KOPT-K1 (cell line): Measurements from ENCODE around the gene FGD4.

Experiments
- H3K27ac ChIP-seq: fragments of 200-600 bp; sonication (generic); 2 replicates; pipeline ENCODE4 v1.5.1; 2016; ENCODE audit warnings: antibody characterized with exemption, mild to moderate bottlenecking, low read depth, low read length; ENCODE audit not compliant: poor library complexity, severe bottlenecking
- H3K36me3 ChIP-seq: fragments of 200-600 bp; sonication (generic); 2 replicates; pipeline ENCODE4 v1.5.1; 2017; ENCODE audit warnings: antibody characterized with exemption, mild to moderate bottlenecking, low read length, moderate library complexity; ENCODE audit not compliant: insufficient read depth
- H3K9me3 ChIP-seq: fragments of 200-600 bp; sonication (generic); 2 replicates; pipeline ENCODE4 v1.5.1; 2017; ENCODE audit warnings: antibody characterized with exemption, low read length, mild to moderate bottlenecking; ENCODE audit not compliant: insufficient read depth, poor library complexity, severe bottlenecking

The FGD4 gene

GRCh38 chr12:32483499-32483898 lies 84.1 kb downstream of the FGD4 start:
- Histone ChIP-seq H3K36me3 (no peaks in the 10 kb centered on the region), H3K9me3 (no peaks in the 10 kb centered on the region), H3K27ac (no peak overlapping the region)

DNA sequence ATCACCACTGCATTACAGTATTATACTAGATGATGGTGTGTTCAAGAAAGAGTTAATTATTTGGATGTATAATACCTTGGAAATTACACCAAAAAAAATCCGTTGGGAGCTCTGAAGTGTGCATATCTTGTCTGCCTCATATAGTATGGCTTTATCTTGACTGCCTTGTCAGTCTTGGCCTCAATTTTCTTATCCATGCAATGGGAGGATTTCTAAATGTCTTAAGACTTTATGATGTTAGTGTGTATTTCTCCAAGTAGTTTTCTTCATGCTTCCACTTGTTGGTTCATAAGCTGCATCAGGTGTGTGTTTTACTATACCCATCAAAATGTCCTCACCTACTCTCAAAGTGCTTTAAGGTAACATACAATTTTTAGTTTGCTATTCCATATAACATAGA lies 84.6 kb downstream of the FGD4 start:
- Histone ChIP-seq H3K27ac (no peak overlapping the region), H3K36me3 (no peaks in the 10 kb centered on the region), H3K9me3 (no peaks in the 10 kb centered on the region)

DNA sequence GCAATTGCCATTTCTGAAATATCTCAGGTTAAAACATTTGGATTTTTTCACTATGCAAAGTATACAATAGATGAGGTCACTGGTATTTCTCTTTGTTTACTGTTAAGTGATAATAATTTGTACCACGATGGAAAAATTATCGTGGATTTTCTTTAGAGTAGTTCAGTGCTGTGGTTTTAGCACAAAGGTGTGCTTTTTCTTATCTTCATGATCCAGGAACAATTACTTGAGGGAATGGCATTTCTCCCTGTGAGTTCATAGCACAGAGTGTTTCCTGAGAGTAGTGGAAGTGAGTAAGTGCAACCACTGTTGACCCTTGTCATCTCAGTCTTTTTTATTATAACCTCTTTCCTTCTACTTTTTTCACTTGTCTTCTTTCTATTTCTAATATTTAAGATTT lies 86.8 kb downstream of the FGD4 start:
- no peaks in the 10 kb centered on the region for H3K9me3 ChIP-seq
- no peaks in the 10 kb centered on the region for H3K36me3 ChIP-seq
- no peak overlapping the region for H3K27ac ChIP-seq

- Histone ChIP-seq H3K36me3 (no peaks in the 10 kb centered on the region), H3K27ac (no peak overlapping the region), H3K9me3 (no peaks in the 10 kb centered on the region)
Measured at GRCh38 chr12:32488132-32488531, 88.8 kb downstream of the FGD4 start.

DNA sequence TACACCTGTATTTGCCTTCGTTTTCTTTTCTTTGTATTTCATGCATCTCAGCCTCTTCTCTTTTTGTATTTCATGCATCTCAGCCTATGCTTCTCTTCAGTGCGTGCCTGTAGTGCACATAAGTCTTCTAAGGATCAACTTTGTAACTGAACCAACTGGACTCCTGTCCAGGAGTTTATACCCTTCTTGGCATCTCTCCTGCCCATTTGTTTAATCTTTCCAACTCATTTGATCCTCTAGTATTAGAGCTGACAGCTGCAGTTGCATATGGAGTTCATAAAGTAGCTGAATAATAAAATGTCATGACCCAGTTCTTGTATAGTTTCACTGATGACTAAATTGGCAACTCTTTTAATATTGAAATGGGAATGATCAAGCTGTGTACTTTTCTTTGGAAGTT lies 89.7 kb downstream of the FGD4 start:
- Histone ChIP-seq H3K27ac (no peak overlapping the region), H3K9me3 (no peaks in the 10 kb centered on the region), H3K36me3 (no peaks in the 10 kb centered on the region)

- no peaks in the 10 kb centered on the region for H3K9me3 ChIP-seq
- H3K27ac ChIP-seq: no peak overlapping the region
- H3K36me3 ChIP-seq: no peaks in the 10 kb centered on the region
Measured at GRCh38 chr12:32490801-32491200, 91.4 kb downstream of the FGD4 start.

DNA sequence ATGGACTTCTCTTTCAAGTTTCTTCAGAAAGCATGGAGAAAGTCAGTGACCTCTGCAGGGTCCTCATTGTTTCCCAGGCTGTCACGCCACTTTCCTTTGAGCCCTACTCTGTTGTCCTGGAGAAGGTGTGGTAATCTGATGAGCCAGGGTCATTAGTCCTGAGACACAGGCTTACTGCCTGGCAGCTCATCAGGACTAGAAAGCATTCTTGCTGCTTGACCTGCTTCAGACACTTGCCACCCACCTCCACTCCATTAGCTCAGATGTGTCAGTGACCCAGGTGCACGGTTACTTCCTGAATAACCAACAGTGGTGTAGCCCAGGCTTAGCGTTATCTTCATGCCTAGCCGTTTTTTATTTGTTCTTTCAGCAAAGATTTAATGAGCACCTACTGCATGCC lies 93.9 kb downstream of the FGD4 start:
- Histone ChIP-seq H3K36me3 (no peaks in the 10 kb centered on the region), H3K27ac (no peak overlapping the region), H3K9me3 (no peaks in the 10 kb centered on the region)

DNA sequence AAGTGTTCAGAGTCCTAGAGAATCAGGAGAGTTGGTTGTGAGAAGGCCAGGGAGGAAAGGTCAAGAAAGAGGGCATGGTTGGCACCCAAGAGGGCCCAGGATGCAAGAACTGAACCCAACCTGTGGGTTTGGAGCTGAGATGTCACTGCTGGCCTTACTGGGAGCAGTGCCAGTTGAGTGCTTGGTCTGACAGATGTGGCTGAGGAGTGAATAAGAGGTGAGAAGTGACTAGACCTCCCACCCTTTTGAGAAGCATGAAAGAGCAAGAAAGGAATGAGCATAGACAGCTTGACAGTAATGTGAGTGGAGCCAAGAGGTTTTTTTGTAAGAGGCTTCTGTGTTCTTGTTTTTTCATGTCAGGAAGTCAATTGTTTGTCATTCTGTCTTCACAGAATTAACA lies 95.3 kb downstream of the FGD4 start:
- Histone ChIP-seq H3K9me3 (no peaks in the 10 kb centered on the region), H3K36me3 (no peaks in the 10 kb centered on the region), H3K27ac (no peak overlapping the region)

GRCh38 chr12:32496946-32497345 lies 97.6 kb downstream of the FGD4 start:
- no peaks in the 10 kb centered on the region for H3K36me3 ChIP-seq
- no peak overlapping the region for H3K27ac ChIP-seq
- H3K9me3 ChIP-seq: no peaks in the 10 kb centered on the region

DNA sequence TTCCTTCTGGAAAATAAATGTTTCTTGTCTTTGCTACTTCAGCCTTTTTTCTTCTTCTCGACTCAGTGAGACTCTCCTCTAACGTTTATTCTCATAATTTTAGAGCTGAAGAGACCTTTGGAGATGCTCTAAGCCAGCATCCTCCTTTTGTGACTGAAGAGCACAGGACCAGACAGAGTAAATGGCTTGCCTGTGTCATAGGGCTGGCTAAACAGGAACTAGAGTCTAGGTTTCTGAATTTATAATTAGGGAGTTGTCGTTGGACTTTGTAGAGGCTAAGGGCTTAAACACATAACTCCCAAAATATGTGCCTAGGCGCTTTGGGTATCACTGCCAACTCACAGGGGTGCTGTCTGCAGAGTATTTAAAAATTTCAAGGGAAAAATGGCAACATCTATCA lies 98.5 kb downstream of the FGD4 start:
- Histone ChIP-seq H3K9me3 (no peaks in the 10 kb centered on the region), H3K36me3 (no peaks in the 10 kb centered on the region), H3K27ac (no peak overlapping the region)

- Histone ChIP-seq H3K27ac (no peak overlapping the region), H3K36me3 (no peaks in the 10 kb centered on the region), H3K9me3 (no peaks in the 10 kb centered on the region)
Measured at GRCh38 chr12:32499048-32499447, 99.7 kb downstream of the FGD4 start.

- Histone ChIP-seq H3K9me3 (no peaks in the 10 kb centered on the region), H3K36me3 (no peaks in the 10 kb centered on the region), H3K27ac (no peak overlapping the region)
Measured at GRCh38 chr12:32501835-32502333, 102.5 kb downstream of the FGD4 start.

DNA sequence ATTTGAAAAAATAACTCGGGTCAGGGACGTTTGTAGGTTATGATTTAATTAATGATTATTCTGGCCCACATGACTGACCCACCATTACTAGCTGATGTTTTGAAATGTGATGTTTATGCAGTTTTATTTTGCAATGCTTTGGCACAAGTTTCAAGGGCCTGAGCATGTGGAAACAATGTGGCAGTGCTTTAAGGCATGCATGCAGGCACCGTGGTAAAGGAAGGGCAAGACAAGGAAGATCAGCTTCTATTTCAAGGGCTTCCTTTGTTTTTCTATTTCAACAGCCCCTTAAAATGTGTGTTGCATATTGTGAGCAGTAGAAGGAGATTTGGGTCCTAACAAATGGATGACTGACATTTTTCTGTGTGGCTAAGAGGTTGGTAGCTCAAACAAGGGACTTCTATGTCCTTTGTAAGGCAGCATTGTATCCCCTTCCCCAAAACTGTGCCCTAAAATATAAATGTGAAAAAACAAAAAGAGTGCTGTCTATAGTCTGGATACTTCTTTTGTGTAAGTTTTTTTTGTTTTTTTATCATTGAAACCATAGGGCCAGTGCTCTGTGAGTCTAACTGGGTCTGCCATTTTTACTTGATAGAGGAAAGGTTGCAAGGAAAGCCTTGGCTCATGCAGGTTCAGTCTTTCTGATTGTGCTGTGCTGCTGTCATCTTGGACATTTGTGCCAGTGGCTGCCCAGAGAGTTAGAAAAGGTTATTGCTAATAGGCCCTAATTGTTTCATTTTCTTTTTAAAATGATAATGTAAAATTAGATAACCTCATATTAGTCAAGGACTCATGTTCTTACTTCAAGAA lies 103.5 kb downstream of the FGD4 start:
- H3K27ac ChIP-seq: no peak overlapping the region

GRCh38 chr12:32503730-32504129 lies 104.4 kb downstream of the FGD4 start:
- H3K27ac ChIP-seq: no peak overlapping the region
- H3K9me3 ChIP-seq: no peaks in the 10 kb centered on the region
- H3K36me3 ChIP-seq: no peaks in the 10 kb centered on the region

More for the DNA sequence above, 103.5 kb downstream of the FGD4 start:
- no peaks in the 10 kb centered on the region for H3K36me3 ChIP-seq
- no peaks in the 10 kb centered on the region for H3K9me3 ChIP-seq

GRCh38 chr12:32504591-32504990 lies 105.2 kb downstream of the FGD4 start:
- H3K9me3 ChIP-seq: no peaks in the 10 kb centered on the region
- H3K36me3 ChIP-seq: no peaks in the 10 kb centered on the region
- H3K27ac ChIP-seq: no peak overlapping the region
